Activated T-helper 17 cell treated with anti-CD3 and anti-CD28 coated beads, Interleukin-2, amount 50 U/mL, for 72 hours (primary cell): Measurements from ENCODE around the gene ABCC4. TPM values are rescaled to one million over a fixed set of nuclear protein-coding genes. Genes with fewer than 3 reads are reported as not detected.

ENCODE experiments used
- ATAC-seq: fragments of 150-1000 bp; cut with Tn5 transposase; replicated peaks from 2 replicates; pipeline ENCODE4 v1.10.0; 2021; ENCODE audit warnings: mild to moderate bottlenecking, moderate library complexity
- H3K27ac Mint-ChIP-seq: one replicate; pipeline ENCODE4 v1.8.0; 2022; ENCODE audit warnings: mixed read lengths
- H3K27me3 Mint-ChIP-seq: one replicate; pipeline ENCODE4 v1.8.0; 2022; ENCODE audit warnings: mixed read lengths
- H3K36me3 Mint-ChIP-seq: one replicate; pipeline ENCODE4 v1.8.0; 2022; ENCODE audit warnings: low read depth, mild to moderate bottlenecking, mixed read lengths
- H3K4me1 Mint-ChIP-seq: one replicate; pipeline ENCODE4 v1.8.0; 2022; ENCODE audit warnings: mixed read lengths
- H3K4me3 Mint-ChIP-seq: one replicate; pipeline ENCODE4 v1.8.0; 2022; ENCODE audit warnings: mild to moderate bottlenecking, mixed read lengths
- H3K9me3 Mint-ChIP-seq: one replicate; pipeline ENCODE4 v1.8.0; 2022; ENCODE audit warnings: mixed read lengths
- total RNA-seq, 2 donors: library from RNA; stranded (reverse); gene quantifications; one replicate each; pipeline ENCODE4 v1.2.3, GENCODE V29; 2022

Gene ABCC4, protein sequence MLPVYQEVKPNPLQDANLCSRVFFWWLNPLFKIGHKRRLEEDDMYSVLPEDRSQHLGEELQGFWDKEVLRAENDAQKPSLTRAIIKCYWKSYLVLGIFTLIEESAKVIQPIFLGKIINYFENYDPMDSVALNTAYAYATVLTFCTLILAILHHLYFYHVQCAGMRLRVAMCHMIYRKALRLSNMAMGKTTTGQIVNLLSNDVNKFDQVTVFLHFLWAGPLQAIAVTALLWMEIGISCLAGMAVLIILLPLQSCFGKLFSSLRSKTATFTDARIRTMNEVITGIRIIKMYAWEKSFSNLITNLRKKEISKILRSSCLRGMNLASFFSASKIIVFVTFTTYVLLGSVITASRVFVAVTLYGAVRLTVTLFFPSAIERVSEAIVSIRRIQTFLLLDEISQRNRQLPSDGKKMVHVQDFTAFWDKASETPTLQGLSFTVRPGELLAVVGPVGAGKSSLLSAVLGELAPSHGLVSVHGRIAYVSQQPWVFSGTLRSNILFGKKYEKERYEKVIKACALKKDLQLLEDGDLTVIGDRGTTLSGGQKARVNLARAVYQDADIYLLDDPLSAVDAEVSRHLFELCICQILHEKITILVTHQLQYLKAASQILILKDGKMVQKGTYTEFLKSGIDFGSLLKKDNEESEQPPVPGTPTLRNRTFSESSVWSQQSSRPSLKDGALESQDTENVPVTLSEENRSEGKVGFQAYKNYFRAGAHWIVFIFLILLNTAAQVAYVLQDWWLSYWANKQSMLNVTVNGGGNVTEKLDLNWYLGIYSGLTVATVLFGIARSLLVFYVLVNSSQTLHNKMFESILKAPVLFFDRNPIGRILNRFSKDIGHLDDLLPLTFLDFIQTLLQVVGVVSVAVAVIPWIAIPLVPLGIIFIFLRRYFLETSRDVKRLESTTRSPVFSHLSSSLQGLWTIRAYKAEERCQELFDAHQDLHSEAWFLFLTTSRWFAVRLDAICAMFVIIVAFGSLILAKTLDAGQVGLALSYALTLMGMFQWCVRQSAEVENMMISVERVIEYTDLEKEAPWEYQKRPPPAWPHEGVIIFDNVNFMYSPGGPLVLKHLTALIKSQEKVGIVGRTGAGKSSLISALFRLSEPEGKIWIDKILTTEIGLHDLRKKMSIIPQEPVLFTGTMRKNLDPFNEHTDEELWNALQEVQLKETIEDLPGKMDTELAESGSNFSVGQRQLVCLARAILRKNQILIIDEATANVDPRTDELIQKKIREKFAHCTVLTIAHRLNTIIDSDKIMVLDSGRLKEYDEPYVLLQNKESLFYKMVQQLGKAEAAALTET (N-terminal part only)
- total RNA-seq: 10 to 100 TPM in 1 of 2 donors, 1 to 10 TPM in 1; 6.5 to 14.4 TPM

DNA sequence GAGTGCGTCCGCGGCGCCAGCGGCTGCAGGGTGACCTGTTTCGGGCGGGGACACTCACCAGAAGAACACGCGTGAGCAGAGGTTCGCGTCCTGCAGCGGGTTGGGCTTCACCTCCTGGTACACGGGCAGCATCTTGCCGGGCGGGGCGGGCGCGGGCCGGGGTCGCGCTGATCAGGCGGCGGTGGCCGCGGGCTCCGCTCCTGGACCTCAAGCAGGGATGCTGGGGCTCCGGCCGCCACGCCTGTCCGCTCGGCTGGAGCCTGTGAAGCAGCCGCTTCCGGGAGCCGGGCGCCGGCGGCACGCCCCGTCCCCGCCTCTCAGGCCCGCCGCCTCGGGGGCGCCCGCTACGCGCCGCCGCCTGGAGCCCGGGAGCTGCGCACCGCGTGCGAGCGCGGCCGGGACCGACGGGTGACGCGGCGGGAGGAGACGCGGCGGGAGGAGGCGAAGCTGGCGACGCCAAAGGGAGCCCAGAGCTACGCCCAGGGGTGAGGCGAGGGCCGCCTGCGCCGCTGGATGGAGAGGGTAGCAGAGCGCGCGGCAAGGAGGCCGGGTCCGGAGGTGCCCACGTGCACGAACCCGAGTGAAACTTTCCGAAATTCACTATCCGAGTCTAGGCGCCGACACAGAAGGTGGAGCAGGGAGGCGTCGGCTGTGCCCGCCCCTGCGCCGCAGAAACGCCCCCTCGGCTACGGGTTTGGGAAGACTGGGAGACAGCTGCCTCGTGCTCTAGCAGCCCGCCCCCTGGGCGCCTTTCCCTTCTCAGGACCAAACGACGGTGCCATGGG, at the start of gene ABCC4:
Gene ABCC4 (minus strand): TSS at position 269 of the 785 bp plus-strand sequence. CDS start 137 bp downstream, at position 132.
- H3K36me3 Mint-ChIP-seq: no peaks in the 10 kb centered on the region
- peaks cover 17% of the 10 kb centered on the region for H3K4me1 Mint-ChIP-seq
- H3K27me3 Mint-ChIP-seq: no peaks in the 10 kb centered on the region
- peak within 1 kb of the TSS; percentile 84 for H3K27ac Mint-ChIP-seq
- H3K4me3 Mint-ChIP-seq: peak within 1 kb of the TSS; percentile 81
- H3K9me3 Mint-ChIP-seq: no peaks in the 10 kb centered on the region
- peak; percentile 89 for ATAC-seq

- H3K4me3 Mint-ChIP-seq: no peak overlapping the region
- no peak overlapping the region for H3K27ac Mint-ChIP-seq
- H3K9me3 Mint-ChIP-seq: no peaks in the 10 kb centered on the region
- peaks cover 9% of the 10 kb centered on the region for H3K27me3 Mint-ChIP-seq
- H3K36me3 Mint-ChIP-seq: no peaks in the 10 kb centered on the region
- no peaks in the 10 kb centered on the region for H3K4me1 Mint-ChIP-seq
- no peak for ATAC-seq
Observed at GRCh38 chr13:95349267-95349666, 48.0 kb upstream of the ABCC4 start.

GRCh38 chr13:95343944-95344343, 42.7 kb upstream of the ABCC4 start:
- no peak for ATAC-seq
- no peaks in the 10 kb centered on the region for H3K36me3 Mint-ChIP-seq

GRCh38 chr13:95341441-95341840, 40.2 kb upstream of the ABCC4 start:
- no peaks in the 10 kb centered on the region for H3K9me3 Mint-ChIP-seq
- H3K4me1 Mint-ChIP-seq: no peaks in the 10 kb centered on the region
- no peaks in the 10 kb centered on the region for H3K36me3 Mint-ChIP-seq
- no peak overlapping the region for H3K27ac Mint-ChIP-seq
- no peak overlapping the region for H3K4me3 Mint-ChIP-seq
- no peaks in the 10 kb centered on the region for H3K27me3 Mint-ChIP-seq
- ATAC-seq: no peak

More at GRCh38 chr13:95343944-95344343, 42.7 kb upstream of the ABCC4 start:
- Mint-ChIP-seq H3K4me3 (no peak overlapping the region), H3K9me3 (no peaks in the 10 kb centered on the region), H3K27ac (no peak overlapping the region), H3K27me3 (peaks cover 5% of the 10 kb centered on the region), H3K4me1 (no peaks in the 10 kb centered on the region)

DNA sequence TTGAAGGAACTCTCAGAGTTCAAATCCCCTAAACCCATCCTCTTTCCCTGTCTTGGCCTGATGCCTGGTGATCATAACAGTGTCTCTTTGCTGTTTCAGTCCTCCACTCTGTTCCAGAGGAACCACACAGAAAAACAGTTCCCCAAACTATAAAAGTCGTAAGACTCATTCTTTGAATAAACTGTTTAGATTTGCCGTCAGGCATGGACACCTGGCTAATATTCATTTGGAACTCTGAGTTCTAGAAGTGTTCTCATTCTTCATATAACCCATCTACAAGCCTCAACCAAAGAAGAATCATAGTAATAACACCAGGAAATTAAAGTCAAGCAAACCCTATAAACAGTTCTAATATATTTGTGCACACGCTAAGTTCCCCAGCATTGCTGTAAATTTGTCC, 37.7 kb upstream of the ABCC4 start:
- H3K9me3 Mint-ChIP-seq: no peaks in the 10 kb centered on the region
- no peak overlapping the region for H3K27ac Mint-ChIP-seq
- no peak overlapping the region for H3K4me3 Mint-ChIP-seq
- no peaks in the 10 kb centered on the region for H3K27me3 Mint-ChIP-seq
- no peaks in the 10 kb centered on the region for H3K4me1 Mint-ChIP-seq
- no peaks in the 10 kb centered on the region for H3K36me3 Mint-ChIP-seq
- ATAC-seq: no peak

- Mint-ChIP-seq H3K4me1 (no peaks in the 10 kb centered on the region), H3K36me3 (no peaks in the 10 kb centered on the region), H3K4me3 (no peak overlapping the region), H3K27me3 (no peaks in the 10 kb centered on the region), H3K9me3 (no peaks in the 10 kb centered on the region), H3K27ac (no peak overlapping the region)
- no peak for ATAC-seq
Observed at GRCh38 chr13:95337597-95337996, 36.3 kb upstream of the ABCC4 start.

DNA sequence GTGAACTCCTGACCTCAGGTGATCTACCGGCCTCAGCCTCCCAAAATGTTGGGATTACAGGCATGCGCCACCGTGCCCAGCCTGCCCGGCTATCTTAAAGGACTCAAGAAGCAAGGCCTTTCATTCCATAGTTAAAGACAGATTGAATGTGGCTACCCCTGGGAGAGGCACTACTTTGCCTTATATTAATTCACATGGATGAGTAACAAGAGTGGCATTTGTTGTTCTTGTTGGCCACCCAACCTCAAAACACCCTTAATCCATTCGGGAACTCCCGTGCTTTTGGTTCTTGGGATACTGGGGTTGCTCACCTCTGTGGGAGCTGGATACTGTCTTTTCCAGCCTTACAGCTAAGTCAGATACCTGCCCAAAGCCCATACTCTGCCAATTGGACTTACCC, 34.4 kb upstream of the ABCC4 start:
- H3K9me3 Mint-ChIP-seq: no peaks in the 10 kb centered on the region
- no peak overlapping the region for H3K27ac Mint-ChIP-seq
- no peaks in the 10 kb centered on the region for H3K27me3 Mint-ChIP-seq
- no peak for ATAC-seq
- H3K4me3 Mint-ChIP-seq: no peak overlapping the region
- no peaks in the 10 kb centered on the region for H3K4me1 Mint-ChIP-seq
- no peaks in the 10 kb centered on the region for H3K36me3 Mint-ChIP-seq

- Mint-ChIP-seq H3K27me3 (no peaks in the 10 kb centered on the region), H3K4me3 (no peak overlapping the region), H3K4me1 (no peaks in the 10 kb centered on the region), H3K27ac (no peak overlapping the region), H3K9me3 (no peaks in the 10 kb centered on the region), H3K36me3 (no peaks in the 10 kb centered on the region)
- ATAC-seq: no peak
Observed at GRCh38 chr13:95328386-95328785, 27.1 kb upstream of the ABCC4 start.

GRCh38 chr13:95327190-95327589, 25.9 kb upstream of the ABCC4 start:
- H3K9me3 Mint-ChIP-seq: no peaks in the 10 kb centered on the region
- no peak for ATAC-seq
- H3K4me3 Mint-ChIP-seq: no peak overlapping the region
- no peak overlapping the region for H3K27ac Mint-ChIP-seq
- no peaks in the 10 kb centered on the region for H3K27me3 Mint-ChIP-seq
- no peaks in the 10 kb centered on the region for H3K4me1 Mint-ChIP-seq
- no peaks in the 10 kb centered on the region for H3K36me3 Mint-ChIP-seq

DNA sequence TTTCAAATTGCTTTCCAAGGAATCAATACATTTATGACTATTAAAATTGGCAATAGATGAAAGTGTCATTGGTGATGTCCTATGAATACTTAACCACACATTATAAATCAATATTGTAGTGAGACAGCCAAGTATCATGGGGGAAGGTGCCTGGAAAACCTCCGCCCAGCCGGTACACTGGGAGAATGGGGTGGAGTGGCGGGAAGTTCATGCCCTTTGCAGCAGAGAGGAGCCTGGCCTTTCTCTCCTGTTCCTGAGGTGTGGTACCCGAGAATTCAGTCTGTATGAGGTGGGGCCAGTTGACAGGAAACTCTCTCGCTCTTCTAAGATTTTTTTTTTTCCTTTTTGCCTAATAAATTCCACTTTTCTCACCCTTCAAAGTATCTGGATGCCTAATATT, 25.4 kb upstream of the ABCC4 start:
- no peaks in the 10 kb centered on the region for H3K36me3 Mint-ChIP-seq
- no peak overlapping the region for H3K27ac Mint-ChIP-seq
- no peak for ATAC-seq
- H3K4me3 Mint-ChIP-seq: no peak overlapping the region
- H3K4me1 Mint-ChIP-seq: no peaks in the 10 kb centered on the region
- H3K27me3 Mint-ChIP-seq: no peaks in the 10 kb centered on the region
- no peaks in the 10 kb centered on the region for H3K9me3 Mint-ChIP-seq

- no peak overlapping the region for H3K27ac Mint-ChIP-seq
- H3K4me1 Mint-ChIP-seq: no peaks in the 10 kb centered on the region
- H3K4me3 Mint-ChIP-seq: no peak overlapping the region
- H3K27me3 Mint-ChIP-seq: no peaks in the 10 kb centered on the region
- H3K9me3 Mint-ChIP-seq: no peaks in the 10 kb centered on the region
- ATAC-seq: no peak
- H3K36me3 Mint-ChIP-seq: no peaks in the 10 kb centered on the region
Observed at GRCh38 chr13:95325485-95325884, 24.2 kb upstream of the ABCC4 start.

GRCh38 chr13:95323930-95324662, 22.8 kb upstream of the ABCC4 start:
- peaks cover 2% of the 10 kb centered on the region for H3K27me3 Mint-ChIP-seq
- H3K36me3 Mint-ChIP-seq: no peaks in the 10 kb centered on the region
- no peak overlapping the region for H3K4me3 Mint-ChIP-seq
- H3K4me1 Mint-ChIP-seq: no peaks in the 10 kb centered on the region
- ATAC-seq: no peak
- no peaks in the 10 kb centered on the region for H3K9me3 Mint-ChIP-seq
- H3K27ac Mint-ChIP-seq: no peak overlapping the region

GRCh38 chr13:95319551-95320274, 18.5 kb upstream of the ABCC4 start:
- Mint-ChIP-seq H3K27me3 (peaks cover 8% of the 10 kb centered on the region), H3K4me3 (no peak overlapping the region), H3K9me3 (no peaks in the 10 kb centered on the region), H3K4me1 (no peaks in the 10 kb centered on the region), H3K27ac (no peak overlapping the region), H3K36me3 (no peaks in the 10 kb centered on the region)
- no peak for ATAC-seq
